ENCODE measurements around the gene KIAA1755. TPM values are rescaled to one million over a fixed set of nuclear protein-coding genes. Genes with fewer than 3 reads are reported as not detected.

The KIAA1755 gene
- total RNA-seq, 1 donor from 2014 or later = 0.22 TPM

DNA sequence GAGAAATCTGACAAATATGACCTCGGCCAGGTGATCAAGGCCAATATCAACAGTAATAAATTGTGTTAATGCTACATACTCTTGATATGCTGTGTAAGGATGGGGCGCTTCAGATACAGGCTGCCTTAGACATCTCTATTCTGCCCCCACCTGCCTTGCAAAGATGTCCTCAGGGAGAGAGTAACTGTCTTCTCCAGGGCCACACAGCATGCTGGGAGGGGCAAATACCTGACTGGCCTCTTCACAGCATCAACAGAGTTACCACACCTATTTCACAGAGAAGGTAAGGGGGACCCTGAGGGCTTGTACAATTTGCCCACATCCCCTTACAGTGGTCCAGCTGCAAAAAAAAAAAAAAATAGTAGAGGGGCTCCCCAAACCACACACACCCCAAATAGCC, 17.2 kb upstream of the KIAA1755 start:
- Histone ChIP-seq H3K79me2 (ENCODE audit: low read depth) (no peaks in the 10 kb centered on the region), H3K4me1 (no peaks in the 10 kb centered on the region), H3K27me3 (no peaks in the 10 kb centered on the region), H3K4me3 (no peak overlapping the region), H3K36me3 (no peaks in the 10 kb centered on the region), H3F3A (ENCODE audit: low read depth) (peaks cover 6% of the 10 kb centered on the region), H3K4me2 (peak overlapping the region; percentile 59), H3K9ac (no peak overlapping the region), H3K27ac (no peak overlapping the region), H4K20me1 (ENCODE audit: low read depth) (no peaks in the 10 kb centered on the region), H2AFZ (replicated peaks) (peak overlapping the region; percentile 85), H3K9me3 (ENCODE audit: low read depth) (no peaks in the 10 kb centered on the region)
- H3K27ac Mint-ChIP-seq = peak overlapping the region; percentile 86
- no peak for TF ChIP-seq EZH2phosphoT487 (IDR thresholded peaks at IDR 0.05)
- TF ChIP-seq, protein P1, sequence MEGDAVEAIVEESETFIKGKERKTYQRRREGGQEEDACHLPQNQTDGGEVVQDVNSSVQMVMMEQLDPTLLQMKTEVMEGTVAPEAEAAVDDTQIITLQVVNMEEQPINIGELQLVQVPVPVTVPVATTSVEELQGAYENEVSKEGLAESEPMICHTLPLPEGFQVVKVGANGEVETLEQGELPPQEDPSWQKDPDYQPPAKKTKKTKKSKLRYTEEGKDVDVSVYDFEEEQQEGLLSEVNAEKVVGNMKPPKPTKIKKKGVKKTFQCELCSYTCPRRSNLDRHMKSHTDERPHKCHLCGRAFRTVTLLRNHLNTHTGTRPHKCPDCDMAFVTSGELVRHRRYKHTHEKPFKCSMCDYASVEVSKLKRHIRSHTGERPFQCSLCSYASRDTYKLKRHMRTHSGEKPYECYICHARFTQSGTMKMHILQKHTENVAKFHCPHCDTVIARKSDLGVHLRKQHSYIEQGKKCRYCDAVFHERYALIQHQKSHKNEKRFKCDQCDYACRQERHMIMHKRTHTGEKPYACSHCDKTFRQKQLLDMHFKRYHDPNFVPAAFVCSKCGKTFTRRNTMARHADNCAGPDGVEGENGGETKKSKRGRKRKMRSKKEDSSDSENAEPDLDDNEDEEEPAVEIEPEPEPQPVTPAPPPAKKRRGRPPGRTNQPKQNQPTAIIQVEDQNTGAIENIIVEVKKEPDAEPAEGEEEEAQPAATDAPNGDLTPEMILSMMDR (IDR thresholded peaks at IDR 0.05) = no peak
- no peak for TF ChIP-seq EZH2 (IDR thresholded peaks at IDR 0.05)
- no peak for DNase-seq (ENCODE audit: low spot score)
- peaks cover 23% of the 10 kb centered on the region for H3K4me1 Mint-ChIP-seq
- peaks cover 10% of the 10 kb centered on the region for H3K27me3 Mint-ChIP-seq (ENCODE audit: insufficient read depth, low read depth)
- H3K9me3 Mint-ChIP-seq = peaks cover 17% of the 10 kb centered on the region
- H3K36me3 Mint-ChIP-seq = no peaks in the 10 kb centered on the region
- H3K4me3 Mint-ChIP-seq = no peak overlapping the region

DNA sequence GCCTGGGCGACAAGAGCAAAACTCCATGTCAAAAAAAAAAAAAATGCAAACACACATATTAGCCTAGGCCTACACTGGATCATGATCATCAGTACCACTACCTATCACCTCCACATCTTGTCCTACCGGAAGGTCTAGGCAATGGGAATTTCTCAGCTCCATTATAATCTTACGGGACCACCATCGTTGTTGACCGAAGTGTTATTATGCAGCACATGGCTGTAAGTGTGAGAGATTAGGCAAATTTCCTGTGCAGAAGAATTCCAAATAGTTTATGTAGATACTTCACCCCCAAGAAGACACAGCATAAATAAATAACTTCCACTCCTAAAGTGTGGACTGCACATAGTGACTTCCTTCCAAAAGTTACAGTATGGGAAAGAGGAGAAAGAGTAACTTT, 16.8 kb upstream of the KIAA1755 start:
- Histone ChIP-seq H3F3A (ENCODE audit: low read depth) (peaks cover 6% of the 10 kb centered on the region), H3K27ac (no peak overlapping the region), H3K9me3 (ENCODE audit: low read depth) (no peaks in the 10 kb centered on the region), H3K9ac (no peak overlapping the region), H3K36me3 (no peaks in the 10 kb centered on the region), H3K4me2 (no peak overlapping the region), H3K4me1 (no peaks in the 10 kb centered on the region), H2AFZ (replicated peaks) (no peak overlapping the region), H3K27me3 (no peaks in the 10 kb centered on the region), H4K20me1 (ENCODE audit: low read depth) (no peaks in the 10 kb centered on the region), H3K4me3 (no peak overlapping the region), H3K79me2 (ENCODE audit: low read depth) (no peaks in the 10 kb centered on the region)
- Mint-ChIP-seq H3K36me3 (no peaks in the 10 kb centered on the region), H3K4me3 (no peak overlapping the region), H3K27me3 (ENCODE audit: insufficient read depth, low read depth) (peaks cover 10% of the 10 kb centered on the region), H3K9me3 (peaks cover 17% of the 10 kb centered on the region), H3K4me1 (peaks cover 23% of the 10 kb centered on the region), H3K27ac (no peak overlapping the region)
- DNase-seq (ENCODE audit: low spot score) = no peak
- TF ChIP-seq EZH2 (IDR thresholded peaks at IDR 0.05) (no peak), EZH2phosphoT487 (IDR thresholded peaks at IDR 0.05) (no peak)
- TF ChIP-seq, protein P1 (IDR thresholded peaks at IDR 0.05) = no peak

DNA sequence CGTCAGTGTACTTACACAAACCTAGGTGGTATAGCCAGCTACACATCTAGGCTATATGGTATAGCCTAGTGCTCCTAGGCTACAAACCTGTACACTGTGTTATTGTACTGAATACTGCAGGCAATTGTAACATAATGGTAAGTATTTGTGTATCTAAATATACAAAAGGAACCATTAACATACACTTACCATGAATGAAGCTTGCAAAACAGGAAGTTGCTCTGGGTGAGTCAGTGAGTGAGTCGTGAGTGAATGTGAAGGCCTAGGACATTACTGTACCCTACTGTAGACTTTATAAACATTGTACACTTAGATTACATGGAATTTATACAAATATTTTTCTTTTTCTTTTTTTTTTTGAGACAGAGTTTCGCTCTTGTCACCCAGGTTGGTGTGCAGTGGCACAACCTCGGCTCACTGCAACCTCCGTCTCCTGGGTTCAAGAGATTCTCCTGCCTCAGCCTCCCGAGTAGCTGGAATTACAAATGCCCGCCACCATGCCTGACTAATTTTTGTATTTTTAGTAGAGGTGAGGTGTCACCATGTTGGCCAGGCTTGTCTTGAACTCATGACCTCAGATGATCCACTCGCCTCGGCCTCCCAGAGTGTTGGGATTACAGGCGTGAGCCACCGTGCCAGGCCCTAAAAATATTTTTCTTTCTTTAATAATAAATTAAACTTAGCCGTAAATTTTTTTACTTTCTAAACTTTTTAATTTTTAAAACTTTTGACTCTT, 15.4 kb upstream of the KIAA1755 start:
- Mint-ChIP-seq H3K36me3 (no peaks in the 10 kb centered on the region), H3K4me1 (peaks cover 23% of the 10 kb centered on the region), H3K27ac (no peak overlapping the region), H3K4me3 (no peak overlapping the region), H3K9me3 (peaks cover 12% of the 10 kb centered on the region), H3K27me3 (ENCODE audit: insufficient read depth, low read depth) (peaks cover 8% of the 10 kb centered on the region)
- Histone ChIP-seq H3K4me2 (no peak overlapping the region), H2AFZ (replicated peaks) (no peak overlapping the region), H3K27me3 (no peaks in the 10 kb centered on the region), H4K20me1 (ENCODE audit: low read depth) (no peaks in the 10 kb centered on the region), H3K79me2 (ENCODE audit: low read depth) (no peaks in the 10 kb centered on the region), H3K36me3 (no peaks in the 10 kb centered on the region), H3K27ac (no peak overlapping the region), H3K4me3 (no peak overlapping the region), H3K4me1 (no peaks in the 10 kb centered on the region), H3K9ac (no peak overlapping the region), H3F3A (ENCODE audit: low read depth) (peaks cover 6% of the 10 kb centered on the region), H3K9me3 (ENCODE audit: low read depth) (no peaks in the 10 kb centered on the region)
- no peak for DNase-seq (ENCODE audit: low spot score)
- TF ChIP-seq, protein P1 (IDR thresholded peaks at IDR 0.05) = no peak
- TF ChIP-seq EZH2phosphoT487 (IDR thresholded peaks at IDR 0.05) (no peak), EZH2 (IDR thresholded peaks at IDR 0.05) (no peak)

All from neural progenitor cell (in vitro differentiated cells).